NCI-H1694 (cell line): ENCODE data around the gene CLK1.
"Not testable (repeated sequence)": the region's sequence is repeated elsewhere in the genome, so short reads cannot be mapped to it uniquely, and the experiment has no call there.

Experiments
- DNase-seq: peaks from one replicate; lab custom pipeline; 2025; lab: John Stamatoyannopoulos, UW

CLK1 gene

DNA sequence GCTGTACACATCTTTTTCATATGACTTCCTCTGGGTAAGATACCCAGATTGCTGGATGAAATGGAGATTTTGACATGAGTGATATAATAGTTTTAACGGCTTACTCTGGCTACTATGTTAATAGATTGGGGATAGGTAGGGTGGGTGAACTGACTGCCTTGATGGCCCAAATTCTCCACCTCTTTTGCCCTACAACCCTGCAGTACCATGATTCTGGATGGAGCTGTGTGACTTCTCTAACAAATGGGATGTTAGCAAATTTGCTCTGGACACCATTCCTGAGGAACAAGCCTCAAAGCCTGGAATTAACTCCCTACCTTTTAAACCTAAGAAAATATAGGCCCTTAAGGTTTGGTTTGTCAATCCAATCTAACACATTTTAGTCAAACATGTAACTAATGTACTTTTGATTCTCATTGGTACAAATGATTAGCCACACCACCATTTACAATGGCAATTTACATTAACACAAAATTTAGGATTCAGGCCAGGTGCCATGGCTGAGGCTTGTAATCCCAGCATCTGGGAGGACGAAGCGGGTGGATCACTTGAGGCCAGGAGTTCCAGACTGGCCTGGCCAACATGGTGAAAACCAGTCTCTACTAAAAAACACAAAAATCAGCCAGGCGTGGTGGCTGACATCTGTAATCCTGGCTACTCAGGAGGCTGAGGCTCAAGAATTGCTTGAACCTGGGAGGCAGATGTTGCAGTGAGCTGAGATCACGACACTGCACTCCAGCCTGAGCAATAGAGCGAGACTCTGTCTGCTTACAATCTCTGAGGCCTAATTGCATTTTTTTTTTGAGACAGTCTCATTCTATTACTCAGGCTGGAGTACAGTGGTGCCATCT is 12.8 kb downstream of the CLK1 start:
- no peak for DNase-seq

GRCh38 chr2:200850512-200851256 is 13.8 kb downstream of the CLK1 start:
- no peak for DNase-seq

DNA sequence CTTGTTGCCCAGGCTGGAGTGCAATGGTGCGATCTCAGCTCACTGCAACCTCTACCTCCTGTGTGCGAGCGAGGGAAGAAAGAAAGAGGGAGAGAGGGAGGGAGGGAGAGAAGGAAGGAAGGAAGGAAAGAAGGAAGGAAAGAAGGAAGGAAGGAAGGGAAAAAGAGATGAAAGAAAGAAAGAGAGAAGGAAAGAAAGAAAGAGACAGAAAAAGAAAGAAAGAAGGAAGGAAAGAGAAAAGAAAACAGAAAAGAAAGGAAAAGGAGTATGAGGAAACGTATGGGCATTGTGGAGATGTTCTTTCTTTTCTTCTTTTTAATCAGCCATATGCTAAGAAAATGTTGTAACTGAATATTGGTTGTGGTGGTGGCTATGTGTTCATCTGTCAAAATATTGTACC is 16.5 kb downstream of the CLK1 start:
- DNase-seq: no peak

GRCh38 chr2:200847269-200847668 is 17.2 kb downstream of the CLK1 start:
- DNase-seq: no peak

DNA sequence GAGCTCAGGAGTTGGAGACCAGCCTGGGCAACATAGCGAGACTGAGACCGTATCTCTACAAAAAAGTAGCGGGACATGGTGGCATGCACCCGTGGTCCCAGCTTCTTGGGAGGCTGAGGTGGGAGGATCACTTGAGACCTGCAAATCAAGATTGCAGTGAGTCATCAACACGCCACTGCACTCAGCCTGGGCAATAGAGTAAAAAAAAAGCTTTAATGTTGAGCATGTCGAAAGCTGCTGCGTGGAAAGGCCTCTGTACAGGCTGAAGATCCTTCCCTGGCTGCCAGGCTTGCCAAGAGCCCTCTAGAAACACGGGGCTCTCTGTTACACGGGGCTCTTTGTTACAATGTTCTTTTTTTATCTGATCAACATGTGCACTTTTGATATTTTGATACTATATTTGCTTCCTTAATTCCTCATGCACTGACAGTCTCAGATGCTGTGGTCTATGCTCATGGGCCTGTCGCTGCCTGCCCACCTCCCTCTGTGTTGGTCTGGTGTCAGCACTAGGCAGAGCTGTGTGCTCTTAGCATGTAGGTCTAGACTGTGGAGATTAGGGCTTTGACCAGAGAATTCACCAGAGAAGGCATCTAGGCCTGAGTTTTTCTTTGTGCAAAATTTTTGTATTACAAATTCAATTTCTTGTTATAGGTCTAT is 18.7 kb downstream of the CLK1 start:
- no peak for DNase-seq

DNA sequence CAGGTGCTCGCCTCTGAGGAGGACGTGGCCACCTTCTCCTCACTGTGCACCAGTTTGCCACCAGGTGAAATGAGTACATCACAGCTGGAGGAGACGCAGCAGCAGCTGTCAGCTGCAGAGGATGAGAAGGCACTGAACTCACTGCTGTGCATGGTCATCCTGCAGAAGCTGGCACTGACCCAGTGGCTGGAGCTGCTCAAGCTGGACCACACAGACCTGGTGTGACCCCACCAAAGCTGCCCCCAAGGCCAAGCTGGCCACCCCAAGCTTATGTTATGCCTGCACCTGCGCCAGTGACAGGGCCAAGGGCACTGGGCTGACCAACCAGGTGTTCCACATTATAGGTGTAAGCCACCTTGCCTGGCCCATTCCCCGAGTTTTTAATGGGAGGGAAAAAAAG is 19.3 kb downstream of the CLK1 start:
- no peak for DNase-seq

- DNase-seq: no peak
Measured at GRCh38 chr2:200843993-200844948, 20.2 kb downstream of the CLK1 start.

DNA sequence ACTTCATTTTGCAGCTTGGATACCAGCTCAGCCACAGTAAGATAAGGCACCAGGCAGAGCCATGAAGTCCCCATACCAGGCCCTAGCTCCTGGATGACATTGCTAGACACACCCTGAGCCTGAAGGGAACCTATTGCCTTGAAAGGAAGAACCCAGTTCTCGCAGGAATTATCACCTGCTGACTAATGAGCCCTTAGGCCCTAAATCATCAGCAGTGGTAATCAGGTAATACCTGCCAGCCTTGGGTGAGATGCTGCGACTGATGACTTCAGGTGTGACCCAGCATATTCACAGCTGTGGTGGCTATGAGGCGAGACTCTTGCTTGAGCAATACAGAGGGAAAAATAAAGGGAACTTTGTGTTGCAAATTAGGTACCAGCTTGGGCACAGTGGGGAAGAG is 24.9 kb downstream of the CLK1 start:
- DNase-seq: no peak

DNA sequence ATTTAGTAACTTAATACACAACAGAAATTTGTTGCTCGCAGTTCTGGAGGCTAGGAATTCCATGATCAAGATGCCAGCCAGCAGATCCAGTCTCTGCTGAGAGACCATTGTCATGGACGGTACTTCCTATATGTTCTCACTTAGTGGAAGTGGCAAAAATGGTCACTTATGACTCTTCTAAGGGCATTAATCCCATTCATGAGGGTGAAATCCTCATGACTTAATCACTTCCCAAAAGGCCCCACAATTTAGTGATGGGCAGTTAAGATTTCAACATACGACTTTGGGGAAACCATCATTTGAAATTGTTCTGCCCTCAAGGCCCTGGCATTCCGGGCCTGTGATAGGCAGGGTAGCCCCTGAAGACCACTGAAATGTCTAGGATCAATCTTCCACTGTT is 29.8 kb downstream of the CLK1 start:
- no peak for DNase-seq

- DNase-seq: no peak
Measured at GRCh38 chr2:200829258-200829655, 35.2 kb downstream of the CLK1 start.

DNA sequence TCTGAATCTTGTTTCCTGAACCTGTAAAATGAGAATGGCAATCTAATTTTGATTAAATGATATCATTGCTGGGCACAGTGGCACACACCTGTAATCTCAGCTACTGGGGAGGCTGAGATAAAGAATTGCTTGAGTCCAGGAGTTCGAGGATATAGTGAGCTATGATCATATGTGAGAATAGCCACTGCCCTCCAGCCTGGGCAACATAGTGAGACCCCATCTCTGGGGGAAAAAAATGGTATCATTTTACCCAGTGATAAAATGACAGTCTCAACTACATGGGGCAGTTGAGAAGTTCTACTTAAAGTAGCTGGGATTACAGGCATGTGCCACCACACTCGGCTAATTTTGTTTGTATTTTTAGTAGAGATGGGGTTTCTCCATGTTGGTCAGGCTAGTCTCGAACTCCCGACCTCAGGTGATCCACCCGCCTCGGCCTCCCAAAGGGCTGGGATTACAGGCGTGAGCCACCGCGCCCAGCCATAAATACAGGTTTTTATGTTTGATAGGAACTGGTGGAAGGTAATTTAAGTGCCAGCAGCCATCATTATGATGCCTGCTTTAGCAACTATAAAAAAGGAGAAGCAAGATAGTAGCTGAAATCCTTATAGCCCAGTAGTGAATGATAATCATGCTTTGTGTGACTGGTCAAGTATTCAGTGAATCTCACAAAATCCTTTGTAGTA is 35.7 kb downstream of the CLK1 start:
- no peak for DNase-seq

DNA sequence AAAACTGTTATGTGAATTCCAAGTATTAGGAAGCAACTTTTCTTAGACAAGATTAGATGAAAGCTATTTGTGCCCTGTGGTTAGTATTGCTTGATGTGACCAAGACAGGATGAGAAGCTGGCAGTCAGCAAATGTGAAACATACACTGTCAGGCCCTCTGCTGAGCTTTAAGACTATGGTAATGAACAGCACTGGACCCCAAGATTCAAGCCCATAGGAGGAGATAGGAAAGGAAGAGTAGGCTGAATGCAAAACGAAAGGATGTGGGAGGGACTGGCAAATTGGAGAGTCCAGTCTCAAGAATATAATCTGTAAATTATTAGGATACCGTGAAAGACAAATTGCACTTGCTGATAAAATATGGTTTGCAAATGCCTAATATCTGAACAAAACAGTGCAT is 36.4 kb downstream of the CLK1 start:
- DNase-seq: no peak

- DNase-seq: no peak
Measured at GRCh38 chr2:200821686-200822245, 42.7 kb downstream of the CLK1 start.

- DNase-seq: no peak
Measured at GRCh38 chr2:200820573-200821234, 43.8 kb downstream of the CLK1 start.

DNA sequence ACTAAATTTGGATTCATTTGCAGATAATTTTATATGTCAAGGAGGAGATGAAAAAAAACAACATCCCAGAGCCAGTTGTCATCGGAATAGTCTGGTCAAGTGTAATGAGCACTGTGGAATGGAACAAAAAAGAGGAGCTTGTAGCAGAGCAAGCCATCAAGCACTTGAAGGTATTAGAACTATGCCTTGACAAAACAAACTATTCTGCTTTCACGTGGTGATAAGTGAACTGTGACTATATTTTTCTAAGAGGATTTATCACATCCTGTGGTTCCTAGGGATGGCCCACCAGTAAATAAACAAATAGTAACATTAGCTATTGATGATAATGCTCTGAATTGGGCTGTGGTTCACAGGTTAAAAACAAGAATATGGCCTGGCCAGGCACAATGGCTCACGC is 45.7 kb downstream of the CLK1 start:
- DNase-seq: not testable (repeated sequence)

DNA sequence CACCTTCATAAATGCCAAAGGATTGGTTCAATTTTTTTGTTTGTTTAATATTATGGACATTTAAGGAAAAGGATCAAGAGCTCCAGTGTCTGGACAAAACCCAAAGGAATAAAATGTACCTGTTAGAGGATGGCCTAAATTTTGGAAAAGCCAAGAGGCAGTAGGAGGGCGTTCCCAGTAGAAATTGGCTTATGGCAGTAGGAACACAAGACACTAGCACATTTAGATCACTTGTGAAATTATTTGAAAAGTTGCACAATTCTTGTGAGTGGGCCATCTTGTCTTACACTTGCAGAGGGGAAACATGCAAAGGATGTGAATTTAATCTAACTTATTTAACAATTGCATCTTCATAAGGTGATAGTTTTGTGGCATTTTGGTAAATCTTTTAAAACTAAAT is 49.5 kb downstream of the CLK1 start:
- no peak for DNase-seq

DNA sequence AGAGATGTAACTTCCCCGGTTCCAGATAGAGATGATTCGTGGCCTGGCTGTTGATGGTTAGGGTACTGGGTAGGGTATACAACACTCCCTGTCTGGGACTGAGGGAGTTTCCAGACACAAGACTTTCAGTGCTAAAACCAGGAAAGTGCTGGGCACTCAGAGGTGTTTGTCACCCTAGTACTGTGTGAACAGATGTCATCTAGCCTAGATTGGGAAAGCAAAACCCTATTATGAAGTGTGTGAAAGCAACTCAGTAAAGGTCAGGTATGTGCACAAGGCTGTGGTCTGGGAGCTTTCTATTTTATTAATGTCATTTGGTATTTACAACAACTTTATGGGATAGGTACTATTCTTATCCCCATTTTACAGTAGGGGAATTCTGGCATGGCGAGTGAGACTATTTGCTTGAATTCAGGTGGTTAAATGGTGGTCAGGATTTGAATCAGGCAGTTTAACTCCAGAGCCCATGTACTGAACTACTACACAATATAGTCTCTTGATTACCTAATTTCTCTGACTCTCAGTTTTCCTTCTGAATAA is 50.1 kb downstream of the CLK1 start:
- DNase-seq: no peak

DNA sequence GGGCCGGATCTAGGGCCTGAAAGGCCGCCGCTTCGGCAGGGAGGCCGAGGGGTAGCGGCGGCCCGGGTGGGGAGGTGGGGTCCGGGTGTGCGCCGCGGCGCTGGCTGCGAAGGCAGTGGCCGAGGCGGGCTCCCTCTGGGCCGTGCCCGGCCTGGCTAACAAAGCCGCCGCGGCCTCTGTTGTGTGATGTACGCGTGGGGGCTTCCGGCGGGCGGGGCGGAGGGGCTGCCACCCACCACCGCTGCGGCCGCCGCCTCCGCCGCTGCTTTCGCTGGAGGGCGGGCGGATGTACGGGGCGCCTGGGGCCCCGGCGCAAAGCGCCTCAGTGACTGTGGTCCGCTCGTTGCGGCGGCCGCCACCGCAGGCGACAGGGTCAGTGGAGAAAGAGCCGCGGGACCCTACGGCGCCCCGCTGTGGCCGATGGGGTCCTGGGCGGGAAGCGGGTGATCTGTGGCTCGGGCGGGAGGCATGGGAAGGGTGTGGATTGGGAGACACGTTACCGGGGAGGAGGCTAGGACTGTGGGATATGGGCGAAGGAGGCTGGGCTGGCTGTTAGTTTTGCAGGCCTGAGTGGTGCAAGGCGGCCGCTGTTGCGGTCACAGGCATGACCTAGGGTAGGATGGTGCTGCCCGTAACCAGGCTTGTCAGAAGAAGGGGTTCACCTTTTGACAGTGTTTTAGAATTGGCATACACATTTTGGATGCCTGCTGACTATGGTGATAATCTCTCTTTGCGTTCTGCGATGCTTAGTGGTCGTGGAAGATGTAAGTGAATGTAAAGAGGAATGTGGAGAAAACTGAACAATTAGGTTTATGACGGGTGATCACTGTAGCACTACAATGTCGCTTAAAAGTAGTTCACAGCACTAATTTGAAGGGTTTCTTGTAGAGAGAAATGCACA is 52.1 kb downstream of the CLK1 start:
- DNase-seq: no peak
